Middle frontal gyrus (tissue), 1 donor: ENCODE measurements around the gene QPCT.
"Not testable (repeated sequence)": the region's sequence is repeated elsewhere in the genome, so short reads cannot be mapped to it uniquely, and the experiment has no call there.

Experiments
- DNase-seq: peaks from one replicate; pipeline ENCODE4 v3.0.0-alpha.2; 2015; ENCODE audit warnings: low spot score; ENCODE audit errors: extremely low spot score

The QPCT gene

DNA sequence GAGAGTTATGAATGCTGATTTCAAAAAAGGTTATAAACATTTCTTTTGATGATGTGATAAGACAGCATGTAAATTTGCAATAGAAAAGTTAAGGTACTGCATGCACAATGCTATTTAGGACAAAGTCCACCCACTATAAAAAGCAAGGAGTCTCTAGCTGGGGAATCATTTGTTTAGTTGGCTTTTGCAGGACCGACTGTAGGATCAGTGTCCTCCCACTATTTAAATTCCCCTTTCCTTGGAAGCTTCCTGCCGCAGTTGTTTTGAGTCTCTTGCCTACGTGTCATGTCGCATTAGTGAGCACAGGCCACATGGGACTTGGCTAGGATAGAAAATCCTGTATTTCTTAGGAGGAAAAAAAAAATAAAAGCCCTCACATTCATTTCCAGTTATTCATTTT, 13.1 kb downstream of the QPCT start:
- DNase-seq = no peak

DNA sequence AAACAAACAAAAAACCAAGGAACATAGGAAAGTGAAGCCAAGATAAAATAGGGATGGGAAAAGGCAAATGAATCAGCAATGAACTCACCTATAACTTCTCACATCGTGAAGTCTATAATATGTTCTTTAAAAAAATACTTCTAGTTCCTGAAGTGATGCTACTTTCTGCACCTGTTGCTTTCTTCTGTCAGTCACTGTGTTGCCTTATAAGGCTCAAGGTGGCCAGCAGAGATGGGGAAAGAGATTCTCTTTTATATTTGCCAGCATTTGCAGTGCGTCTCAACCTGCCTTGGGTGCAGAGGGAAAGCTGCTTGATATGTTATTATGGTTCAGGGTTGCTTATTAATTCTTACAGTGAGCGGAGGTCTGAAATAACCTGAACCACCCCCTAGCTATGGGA, 14.0 kb downstream of the QPCT start:
- no peak for DNase-seq

DNA sequence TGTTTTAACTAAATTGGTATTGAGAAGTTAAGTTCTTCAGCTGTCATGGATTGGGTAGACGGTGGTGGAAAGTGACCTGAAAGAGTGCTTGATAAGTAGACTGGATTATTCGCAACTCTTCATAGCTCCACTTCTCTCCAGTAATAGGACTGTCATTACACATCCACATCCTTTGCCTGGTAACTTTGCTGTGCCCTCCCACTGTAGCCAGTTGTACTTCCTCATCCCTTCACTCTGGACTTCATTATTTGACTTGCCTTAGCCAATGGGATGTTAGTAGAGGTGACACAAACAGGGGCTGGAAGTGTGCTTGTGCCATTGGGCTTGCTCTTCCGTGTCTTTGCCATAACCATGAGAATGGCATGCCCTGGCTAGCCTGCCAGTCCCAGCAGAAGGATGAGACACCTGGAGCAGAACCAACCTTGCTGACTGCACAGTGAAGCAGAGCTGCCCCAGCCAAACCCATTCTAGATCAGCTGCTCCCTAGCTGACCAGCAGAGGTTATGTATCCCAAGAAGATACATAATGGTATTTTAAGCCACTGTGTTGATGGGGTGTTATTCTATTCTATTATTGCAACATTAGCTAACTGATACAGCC, 16.9 kb downstream of the QPCT start:
- no peak for DNase-seq

DNA sequence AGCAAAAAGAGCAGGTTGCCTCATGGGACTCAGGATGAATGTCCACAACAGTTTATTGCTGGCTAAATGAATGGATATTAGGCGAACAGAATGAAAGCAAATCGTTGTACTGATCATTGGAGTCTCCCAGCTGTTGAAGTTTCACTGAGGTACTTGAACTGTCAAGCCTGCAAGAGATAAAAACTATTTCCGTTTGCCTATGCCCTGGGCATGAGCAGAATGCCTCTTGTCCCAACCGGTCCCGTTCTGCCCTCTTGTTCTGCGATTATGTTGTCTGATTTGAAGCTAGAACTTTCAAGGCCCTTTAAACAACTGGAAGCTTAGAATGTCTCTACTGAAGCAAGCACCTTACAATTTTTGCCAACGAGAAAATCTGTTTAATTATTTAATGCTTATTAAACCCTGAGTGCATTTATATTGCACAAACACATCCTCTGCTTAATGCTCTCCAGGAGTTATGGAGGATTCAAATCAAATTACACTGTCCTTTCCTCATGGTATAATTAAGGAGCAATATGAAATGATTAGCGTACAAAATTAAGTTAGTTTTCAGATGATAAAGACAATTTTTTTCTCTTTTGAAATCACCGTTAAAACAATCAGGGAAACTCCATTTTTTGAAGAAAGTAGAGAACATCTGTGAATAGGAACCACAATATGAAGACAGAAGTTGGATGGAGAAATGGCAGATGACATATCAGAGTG, 17.7 kb downstream of the QPCT start:
- no peak for DNase-seq

DNA sequence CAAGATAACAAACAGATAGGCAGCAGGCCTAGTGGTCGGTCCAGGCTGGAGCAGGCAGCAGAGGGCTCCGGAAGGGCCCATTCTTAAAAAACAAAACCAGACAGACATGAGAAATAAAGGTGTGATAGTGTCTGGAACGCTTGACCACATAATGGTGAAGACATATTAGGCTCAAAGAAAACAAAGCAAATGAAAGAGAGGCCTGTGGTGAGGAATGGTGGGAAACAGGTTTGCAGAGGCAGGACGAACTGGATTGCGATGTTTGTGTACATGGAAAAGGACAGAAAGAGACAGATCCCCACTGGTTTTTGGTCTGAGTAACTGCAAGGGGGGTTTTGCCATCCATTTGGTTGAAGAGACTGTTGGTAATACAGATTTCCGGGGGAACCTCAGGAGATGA, 19.9 kb downstream of the QPCT start:
- no peak for DNase-seq

DNA sequence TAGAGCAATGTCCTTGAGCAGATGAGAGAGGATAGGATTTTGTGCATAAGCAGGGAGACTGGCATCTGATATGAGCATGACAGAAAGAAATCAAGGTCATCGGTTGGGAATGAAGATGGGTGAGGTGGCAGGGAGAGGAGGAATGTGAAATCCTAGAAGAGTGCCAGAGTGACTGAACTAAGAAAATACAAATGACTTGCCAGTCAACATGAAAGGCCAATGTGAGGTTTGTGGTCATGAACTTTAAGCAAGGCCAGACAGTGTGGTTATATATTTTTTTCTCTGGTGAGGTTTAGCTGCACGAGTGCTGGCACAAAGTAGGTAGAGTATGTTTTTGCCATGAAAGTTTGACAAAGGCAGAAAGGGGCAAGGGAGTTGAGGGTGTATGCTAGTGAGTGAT, 21.2 kb downstream of the QPCT start:
- no peak for DNase-seq

DNA sequence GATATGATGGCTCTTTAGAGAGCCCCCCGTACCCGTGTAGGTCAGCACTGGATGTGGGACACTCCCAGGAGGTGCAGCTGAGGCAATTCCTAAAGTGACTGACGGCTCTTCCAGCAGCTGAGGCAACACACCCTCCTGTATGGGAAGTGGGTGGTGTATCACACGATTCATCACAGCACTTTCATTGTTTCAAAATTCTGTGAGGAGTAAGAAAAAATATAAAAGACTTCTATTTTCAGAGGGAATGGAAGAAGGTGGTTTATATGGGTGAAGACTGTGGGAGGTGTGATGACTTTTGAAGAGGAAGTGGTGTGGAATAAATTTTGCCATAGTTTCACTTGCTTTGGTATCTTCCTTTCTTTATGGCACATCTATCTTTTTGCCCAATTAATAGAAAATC, 22.3 kb downstream of the QPCT start:
- DNase-seq = no peak

DNA sequence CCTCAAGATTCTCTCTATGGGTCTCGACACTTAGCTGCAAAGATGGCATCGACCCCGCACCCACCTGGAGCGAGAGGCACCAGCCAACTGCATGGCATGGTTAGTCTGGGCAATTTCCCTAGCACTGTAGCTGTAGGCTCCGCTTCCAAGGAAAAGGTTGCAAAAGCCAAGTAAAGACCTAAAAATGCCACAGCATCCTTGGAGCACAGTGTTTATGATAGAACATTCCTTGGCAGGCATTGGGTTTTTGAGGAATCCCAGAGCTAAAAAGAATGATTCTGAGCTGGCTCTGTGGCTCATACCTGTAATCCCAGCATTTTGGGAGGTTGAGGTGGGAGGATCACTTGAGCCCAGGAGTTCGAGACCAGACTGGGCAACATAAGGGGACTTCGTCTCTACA, 22.9 kb downstream of the QPCT start:
- no peak for DNase-seq

DNA sequence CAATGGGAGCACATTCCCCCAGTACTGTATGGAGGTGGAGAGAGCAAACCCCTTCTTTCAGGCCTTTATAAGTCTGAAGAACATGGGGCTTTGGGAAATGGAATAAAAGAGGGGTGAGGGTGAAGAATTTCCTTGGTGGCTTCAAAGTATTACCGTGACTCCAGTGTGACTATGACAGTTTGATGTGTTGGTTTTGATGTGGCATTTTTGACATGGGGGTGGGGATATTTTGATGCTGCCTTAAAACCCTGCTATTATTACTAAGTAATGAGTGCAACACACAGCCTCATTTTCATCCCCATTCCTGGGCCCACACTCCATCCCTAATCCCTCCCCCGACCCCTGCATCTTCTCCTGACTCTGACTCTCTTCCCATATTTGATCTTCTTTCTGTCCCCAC, 23.6 kb downstream of the QPCT start:
- no peak for DNase-seq

DNA sequence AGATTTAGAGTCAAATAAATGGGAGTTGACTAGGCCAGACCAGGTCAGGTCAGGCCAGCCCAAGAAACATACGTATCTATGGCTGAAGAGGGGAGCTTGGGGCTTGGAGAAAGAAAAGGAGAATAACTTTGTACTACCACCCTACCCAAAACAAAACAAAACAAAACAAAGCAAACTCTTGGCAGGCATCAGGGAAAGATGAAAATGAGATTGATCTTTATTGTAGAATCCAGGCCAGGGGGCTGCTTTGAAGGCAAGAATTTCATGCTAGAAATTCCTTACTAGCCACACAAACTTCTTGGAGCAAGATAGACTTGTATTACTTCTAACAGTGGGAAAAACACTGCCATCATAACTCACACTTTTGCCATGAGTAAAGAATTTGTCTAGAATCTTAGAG, 26.2 kb downstream of the QPCT start:
- DNase-seq = no peak

DNA sequence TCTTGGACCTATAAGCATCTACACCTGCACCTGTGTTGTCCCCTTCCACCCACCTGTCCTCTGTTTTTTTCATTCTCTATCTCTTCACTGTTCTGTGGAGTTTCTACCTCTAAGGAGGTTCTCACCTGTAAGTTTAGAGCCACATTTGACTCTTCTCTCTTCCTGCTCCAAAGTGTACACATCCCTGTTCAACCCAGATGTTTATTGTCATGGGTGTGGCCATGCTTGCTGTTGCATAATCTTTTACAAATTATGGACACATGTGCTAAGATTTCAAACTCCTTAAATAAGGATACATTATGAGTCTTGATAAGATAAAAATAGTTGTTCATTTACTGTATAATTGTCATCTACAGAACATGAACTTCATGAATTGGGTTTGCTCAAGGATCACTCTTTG, 27.6 kb downstream of the QPCT start:
- no peak for DNase-seq

DNA sequence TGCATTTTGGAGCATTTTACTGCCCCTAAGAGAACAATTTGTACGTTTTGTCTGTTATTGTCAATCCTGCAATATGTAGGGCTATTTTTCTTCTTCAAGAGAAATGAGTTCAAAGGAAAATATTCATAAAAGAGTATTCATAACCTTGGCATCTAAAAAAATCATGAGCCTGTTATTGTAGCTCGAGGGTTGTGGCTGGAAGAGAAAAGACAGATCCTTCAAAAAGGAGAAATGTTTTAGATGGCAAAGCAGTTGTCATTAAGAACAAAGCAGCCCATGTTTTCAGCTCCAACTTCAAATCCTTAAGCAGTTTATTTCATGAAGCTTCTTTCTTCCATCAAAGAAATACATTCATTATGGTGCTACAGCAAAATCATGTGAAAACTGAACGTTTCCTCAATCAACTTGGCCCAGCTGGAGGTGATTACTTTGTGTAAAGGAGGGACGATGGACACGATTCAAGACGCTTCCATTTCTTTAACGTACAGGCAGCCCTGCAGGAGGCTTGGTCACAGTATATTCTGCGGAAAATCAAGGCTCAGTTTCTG, 31.4 kb downstream of the QPCT start:
- DNase-seq = no peak

DNA sequence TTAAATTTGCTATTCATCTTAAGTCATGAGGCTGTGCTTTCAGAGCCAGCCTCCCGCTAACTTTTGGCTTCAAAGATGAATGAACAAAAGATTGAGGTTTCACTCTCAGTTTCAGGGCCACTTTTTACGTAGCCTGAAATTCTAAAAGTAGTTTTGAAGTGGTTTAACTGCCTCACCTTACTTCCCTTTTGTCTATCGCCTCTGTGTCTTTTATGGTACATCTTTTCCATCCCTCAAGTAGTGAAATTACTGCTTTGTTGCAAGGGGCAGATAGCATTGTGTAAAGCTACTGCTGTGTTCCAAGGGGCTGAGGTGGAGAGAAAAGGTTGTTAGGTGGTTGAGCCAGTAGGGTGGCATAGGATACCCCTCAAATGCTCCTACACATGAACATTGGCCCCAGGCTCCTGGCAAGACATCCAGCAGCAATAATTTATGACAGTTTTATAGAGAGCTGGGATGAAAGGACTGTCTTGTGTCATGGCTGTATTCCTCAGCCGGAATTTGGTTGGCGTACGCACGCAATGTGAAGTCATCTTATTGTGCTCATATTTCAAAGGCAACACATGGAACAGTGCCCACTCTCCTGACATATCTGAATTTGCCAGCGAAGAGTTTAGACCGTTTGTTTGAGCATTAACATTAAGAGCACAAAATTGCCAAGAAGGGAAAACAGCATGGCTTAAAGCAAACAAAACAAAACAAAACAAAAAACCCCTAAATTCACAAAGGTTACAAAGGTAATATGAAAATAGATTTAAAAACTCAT, 32.2 kb downstream of the QPCT start:
- DNase-seq = no peak

DNA sequence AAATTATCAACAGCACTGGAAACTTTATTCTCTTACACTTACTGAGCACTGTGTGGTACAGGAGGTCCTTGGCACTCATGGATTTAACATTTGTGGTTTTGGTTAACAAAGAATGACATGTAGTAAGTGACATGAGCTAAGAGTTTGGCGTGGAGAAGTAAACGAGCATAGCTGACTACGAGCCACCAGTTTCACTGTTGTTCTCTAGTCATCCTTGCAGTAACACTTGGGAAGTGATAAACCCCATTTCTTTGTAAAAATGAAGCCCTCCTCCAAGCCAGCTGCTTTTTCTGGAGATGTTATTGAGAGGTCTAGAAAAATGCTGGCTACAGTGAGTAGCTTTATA, 32.7 kb downstream of the QPCT start:
- DNase-seq = no peak

DNA sequence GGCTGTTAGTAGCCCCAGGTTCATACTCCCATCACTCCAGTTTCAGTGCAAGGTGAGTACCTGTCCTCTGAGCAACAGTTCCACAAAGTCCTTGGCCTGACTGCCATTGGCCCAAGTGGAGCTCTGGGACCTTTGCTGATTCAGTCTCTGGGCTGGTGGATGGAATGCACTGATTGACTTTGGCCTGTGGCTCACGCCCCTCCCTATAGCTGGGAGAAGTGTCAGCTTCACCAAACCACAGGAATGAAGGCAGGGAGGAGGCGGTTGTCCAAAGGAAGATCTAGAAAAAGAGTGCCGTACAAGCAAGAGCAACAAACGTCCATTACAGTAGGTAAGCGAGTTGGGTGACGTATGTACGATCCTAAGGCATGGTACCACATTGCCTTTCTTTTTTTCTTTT, 34.0 kb downstream of the QPCT start:
- no peak for DNase-seq

DNA sequence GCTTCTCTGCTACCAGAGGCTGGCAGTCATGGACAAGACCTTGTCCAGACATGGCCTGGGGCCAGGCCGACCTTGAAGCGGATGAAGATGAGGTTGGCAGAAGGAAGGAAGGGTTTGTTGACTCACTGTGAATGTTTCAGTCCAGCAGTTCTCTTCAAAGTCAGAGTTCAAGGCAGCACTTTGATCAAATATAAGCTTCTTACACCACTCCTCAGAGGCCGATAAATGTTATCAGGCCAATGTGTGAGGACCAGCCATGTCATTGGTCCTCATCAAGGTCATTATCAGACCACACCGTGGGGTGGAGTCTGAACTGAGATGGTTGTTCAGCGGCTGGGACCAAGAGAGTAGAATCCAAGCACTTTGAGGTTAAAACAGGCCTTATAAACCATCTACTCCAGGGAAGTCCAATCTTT, 35.5 kb downstream of the QPCT start:
- DNase-seq = no peak

DNA sequence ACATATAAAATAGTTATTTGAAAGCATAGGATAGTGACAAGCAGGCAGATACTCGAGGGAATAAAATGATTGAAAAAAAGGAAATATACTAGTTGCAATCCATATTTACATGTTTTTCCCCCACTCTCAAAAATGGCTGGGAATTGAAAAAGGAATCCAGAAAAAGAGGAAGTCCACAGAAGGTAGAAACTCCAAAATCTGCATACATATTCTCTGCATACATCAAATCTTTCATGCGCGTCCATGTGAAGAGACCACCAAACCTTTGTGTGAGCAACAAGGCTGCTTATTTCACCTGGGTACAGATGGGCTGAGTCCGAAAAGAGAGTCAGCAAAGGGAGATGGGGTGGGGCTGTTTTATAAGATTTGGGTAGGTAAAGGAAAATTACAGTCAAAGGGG, 36.4 kb downstream of the QPCT start:
- DNase-seq = not testable (repeated sequence)

DNA sequence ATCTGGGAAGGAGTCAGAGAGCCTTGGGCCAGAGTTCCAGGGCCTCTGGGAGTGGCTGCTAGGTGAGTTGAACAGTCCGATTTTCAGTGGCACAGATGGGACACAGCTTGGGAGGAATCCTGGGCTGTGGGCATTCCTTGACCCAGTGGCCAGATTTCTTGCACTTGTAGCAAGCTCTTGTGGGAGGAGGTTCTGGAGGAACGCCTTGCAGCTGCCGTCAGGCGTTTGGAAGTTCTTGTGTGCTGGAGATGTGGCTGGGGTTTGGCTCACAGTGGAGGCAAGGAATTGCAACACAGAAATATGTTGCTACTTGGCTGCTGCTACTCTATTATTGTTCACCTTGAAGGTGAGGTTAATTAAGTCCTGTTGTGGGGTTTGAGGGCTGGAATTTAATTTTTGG, 39.8 kb downstream of the QPCT start:
- DNase-seq = not testable (repeated sequence)

DNA sequence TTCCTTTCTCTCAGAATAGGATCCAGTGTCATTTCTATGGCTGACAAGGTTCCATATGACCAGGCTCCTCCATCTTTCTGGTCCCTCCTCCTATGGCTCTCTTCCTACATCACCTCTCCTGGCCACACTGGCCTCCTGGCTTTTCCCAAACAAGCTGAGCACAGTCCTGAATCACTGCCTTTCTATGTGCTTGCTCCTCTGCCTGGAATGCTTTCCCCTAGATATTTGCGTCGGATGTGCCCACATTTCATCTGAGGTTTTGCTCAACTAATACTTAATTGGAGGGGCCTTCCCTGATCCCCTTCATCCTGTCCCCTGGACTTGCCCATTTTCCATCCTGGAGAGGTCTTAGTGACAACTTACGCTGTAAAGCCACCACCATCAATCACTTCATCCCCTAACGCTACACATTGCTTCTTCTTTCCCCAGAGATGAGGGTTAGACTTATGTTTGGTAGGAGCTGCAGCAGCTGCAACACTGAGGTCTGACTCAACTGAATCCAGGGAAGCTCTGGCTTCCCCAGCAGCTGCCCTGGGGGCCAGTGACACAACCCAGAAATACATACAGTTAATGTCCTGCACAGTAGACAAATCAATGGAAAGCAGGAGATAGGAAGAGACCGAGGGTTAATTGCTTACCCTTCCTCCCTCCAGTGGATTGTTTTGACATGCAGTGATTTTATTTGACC, 42.9 kb downstream of the QPCT start:
- no peak for DNase-seq

DNA sequence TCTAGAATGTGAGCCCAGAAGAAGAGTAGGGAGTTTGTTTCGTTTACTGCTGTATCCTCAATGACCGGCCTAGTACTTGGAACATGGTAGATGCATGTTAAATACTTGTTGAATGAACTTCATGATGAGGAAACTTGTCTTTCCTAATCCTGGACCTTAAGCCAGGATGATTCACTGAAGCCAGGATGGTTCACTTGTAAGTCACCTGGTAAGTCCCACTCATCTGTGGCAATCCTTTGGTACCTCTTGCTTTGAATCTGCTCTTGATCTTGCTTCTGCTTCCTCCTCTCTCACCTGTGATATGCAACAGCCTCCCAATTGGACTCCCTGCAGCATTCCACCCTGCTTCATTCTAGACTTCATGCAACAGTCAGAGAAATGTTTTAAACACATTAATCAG, 43.6 kb downstream of the QPCT start:
- DNase-seq = no peak

DNA sequence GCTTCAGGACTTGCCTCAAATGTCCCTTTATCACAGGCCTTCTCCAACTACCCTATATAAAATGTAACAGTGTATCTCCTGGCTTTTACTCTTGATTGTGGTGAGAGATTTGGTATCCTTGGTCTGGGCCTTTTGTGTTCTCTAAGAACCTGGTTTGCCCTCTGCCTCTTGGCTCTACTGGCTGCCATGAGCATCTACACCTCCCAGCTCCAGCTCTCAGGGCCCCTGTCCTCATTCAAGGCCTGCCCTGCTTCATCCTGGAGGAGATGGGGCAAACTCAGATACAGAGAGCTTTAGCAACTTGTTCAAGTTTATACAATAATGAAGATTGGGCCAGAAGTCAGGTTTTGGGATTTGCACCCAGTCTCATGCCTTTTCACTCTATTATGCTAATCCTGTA, 45.0 kb downstream of the QPCT start:
- DNase-seq = no peak
